Measurements from ENCODE around the gene SCRN1. TPM values are rescaled to one million over a fixed set of nuclear protein-coding genes. Genes with fewer than 3 reads are reported as not detected.

The SCRN1 gene
- total and polyA plus RNA-seq, 2 of the 13 experiments (the other 11 are each of a cell fraction or from before 2014, with no cell fraction given), result 43.2 to 49.8 TPM

DNA sequence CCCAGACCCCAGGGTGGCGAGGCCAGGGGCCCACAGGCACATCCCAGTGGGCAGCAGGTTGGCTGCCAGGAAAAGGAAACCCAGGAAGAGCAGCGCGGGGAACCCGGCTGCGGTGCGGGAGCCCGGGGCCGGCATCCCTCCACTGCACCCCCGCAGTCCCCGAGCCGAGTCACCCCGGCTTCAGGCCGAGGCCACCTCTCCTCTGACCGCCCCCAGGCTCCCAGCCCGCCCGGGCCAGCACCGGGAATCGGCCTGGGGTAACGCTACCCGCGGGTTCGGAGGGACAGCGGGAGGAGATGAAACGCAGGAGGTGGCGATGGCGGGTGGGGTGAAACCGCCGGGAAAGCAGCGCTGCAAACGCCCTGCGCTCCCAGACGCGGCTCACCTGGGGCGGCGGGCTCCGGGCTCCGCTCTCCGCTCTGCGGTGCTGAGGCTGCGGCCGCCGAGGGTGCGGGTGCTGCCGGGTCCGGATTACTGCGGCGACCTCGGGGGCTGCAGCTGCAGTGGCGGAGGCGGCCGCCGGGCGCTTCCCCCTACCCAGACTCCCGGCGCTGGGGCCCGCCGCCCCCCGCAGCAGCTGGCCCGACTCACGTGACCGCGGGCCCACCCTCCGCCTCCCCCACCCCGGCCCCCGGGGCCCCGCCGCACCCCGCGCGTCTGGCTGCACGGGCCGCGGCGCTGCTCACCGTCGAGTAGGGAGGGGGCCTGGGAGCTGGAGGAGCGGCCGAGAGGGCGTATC, at the start of gene SCRN1 (continued):
- TF ChIP-seq, protein P1, sequence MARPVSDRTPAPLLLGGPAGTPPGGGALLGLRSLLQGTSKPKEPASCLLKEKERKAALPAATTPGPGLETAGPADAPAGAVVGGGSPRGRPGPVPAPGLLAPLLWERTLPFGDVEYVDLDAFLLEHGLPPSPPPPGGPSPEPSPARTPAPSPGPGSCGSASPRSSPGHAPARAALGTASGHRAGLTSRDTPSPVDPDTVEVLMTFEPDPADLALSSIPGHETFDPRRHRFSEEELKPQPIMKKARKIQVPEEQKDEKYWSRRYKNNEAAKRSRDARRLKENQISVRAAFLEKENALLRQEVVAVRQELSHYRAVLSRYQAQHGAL (CRISPR knock-in tag; IDR thresholded peaks at IDR 0.05; ENCODE audit: not compliant biosample characterization), result no peak
- TF ChIP-seq PCBP1 (IDR thresholded peaks at IDR 0.05; ENCODE audit: borderline replicate concordance, low read depth, low read length) (no peak), RNF2 (conservative IDR thresholded peaks at IDR 0.05; ENCODE audit: low read depth) (no peak), ZNF572 (CRISPR knock-in tag; IDR thresholded peaks at IDR 0.05) (0 out of 2 replicates have a peak, but pooled peaks have one; percentile 22), ZSCAN20 (CRISPR knock-in tag; IDR thresholded peaks at IDR 0.05; ENCODE audit: borderline replicate concordance) (0 out of 2 replicates have a peak, but pooled peaks have one; percentile 28), ZNF563 (CRISPR knock-in tag; IDR thresholded peaks at IDR 0.05) (peak; percentile 28; the same call in 1 of the 2 replicates), EHMT2 (IDR thresholded peaks at IDR 0.05; ENCODE audit: borderline replicate concordance, low read depth, low read length) (no peak), MAF1 (CRISPR knock-in tag; IDR thresholded peaks at IDR 0.05; ENCODE audit: borderline replicate concordance) (no peak), FOXK2 (IDR thresholded peaks at IDR 0.05) (no peak), ZNF552 (CRISPR knock-in tag; IDR thresholded peaks at IDR 0.05; ENCODE audit: borderline replicate concordance) (no peak), HOXD1 (CRISPR knock-in tag; IDR thresholded peaks at IDR 0.05) (no peak), HMG20A (CRISPR knock-in tag; IDR thresholded peaks at IDR 0.05; ENCODE audit: borderline replicate concordance) (no peak), ZNF766 (CRISPR knock-in tag; IDR thresholded peaks at IDR 0.05; ENCODE audit: borderline replicate concordance) (no peak)
- TF ChIP-seq, protein P2, sequence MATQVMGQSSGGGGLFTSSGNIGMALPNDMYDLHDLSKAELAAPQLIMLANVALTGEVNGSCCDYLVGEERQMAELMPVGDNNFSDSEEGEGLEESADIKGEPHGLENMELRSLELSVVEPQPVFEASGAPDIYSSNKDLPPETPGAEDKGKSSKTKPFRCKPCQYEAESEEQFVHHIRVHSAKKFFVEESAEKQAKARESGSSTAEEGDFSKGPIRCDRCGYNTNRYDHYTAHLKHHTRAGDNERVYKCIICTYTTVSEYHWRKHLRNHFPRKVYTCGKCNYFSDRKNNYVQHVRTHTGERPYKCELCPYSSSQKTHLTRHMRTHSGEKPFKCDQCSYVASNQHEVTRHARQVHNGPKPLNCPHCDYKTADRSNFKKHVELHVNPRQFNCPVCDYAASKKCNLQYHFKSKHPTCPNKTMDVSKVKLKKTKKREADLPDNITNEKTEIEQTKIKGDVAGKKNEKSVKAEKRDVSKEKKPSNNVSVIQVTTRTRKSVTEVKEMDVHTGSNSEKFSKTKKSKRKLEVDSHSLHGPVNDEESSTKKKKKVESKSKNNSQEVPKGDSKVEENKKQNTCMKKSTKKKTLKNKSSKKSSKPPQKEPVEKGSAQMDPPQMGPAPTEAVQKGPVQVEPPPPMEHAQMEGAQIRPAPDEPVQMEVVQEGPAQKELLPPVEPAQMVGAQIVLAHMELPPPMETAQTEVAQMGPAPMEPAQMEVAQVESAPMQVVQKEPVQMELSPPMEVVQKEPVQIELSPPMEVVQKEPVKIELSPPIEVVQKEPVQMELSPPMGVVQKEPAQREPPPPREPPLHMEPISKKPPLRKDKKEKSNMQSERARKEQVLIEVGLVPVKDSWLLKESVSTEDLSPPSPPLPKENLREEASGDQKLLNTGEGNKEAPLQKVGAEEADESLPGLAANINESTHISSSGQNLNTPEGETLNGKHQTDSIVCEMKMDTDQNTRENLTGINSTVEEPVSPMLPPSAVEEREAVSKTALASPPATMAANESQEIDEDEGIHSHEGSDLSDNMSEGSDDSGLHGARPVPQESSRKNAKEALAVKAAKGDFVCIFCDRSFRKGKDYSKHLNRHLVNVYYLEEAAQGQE (IDR thresholded peaks at IDR 0.05; ENCODE audit: borderline replicate concordance in 1 of 2, low read depth in 1 of 2, low read length in 2 of 2), result no peak
- TF ChIP-seq, protein P3, sequence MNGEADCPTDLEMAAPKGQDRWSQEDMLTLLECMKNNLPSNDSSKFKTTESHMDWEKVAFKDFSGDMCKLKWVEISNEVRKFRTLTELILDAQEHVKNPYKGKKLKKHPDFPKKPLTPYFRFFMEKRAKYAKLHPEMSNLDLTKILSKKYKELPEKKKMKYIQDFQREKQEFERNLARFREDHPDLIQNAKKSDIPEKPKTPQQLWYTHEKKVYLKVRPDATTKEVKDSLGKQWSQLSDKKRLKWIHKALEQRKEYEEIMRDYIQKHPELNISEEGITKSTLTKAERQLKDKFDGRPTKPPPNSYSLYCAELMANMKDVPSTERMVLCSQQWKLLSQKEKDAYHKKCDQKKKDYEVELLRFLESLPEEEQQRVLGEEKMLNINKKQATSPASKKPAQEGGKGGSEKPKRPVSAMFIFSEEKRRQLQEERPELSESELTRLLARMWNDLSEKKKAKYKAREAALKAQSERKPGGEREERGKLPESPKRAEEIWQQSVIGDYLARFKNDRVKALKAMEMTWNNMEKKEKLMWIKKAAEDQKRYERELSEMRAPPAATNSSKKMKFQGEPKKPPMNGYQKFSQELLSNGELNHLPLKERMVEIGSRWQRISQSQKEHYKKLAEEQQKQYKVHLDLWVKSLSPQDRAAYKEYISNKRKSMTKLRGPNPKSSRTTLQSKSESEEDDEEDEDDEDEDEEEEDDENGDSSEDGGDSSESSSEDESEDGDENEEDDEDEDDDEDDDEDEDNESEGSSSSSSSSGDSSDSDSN (CRISPR knock-in tag; IDR thresholded peaks at IDR 0.05), result peak; percentile 79; the same call in 1 of the 2 replicates
- TF ChIP-seq, protein P4, sequence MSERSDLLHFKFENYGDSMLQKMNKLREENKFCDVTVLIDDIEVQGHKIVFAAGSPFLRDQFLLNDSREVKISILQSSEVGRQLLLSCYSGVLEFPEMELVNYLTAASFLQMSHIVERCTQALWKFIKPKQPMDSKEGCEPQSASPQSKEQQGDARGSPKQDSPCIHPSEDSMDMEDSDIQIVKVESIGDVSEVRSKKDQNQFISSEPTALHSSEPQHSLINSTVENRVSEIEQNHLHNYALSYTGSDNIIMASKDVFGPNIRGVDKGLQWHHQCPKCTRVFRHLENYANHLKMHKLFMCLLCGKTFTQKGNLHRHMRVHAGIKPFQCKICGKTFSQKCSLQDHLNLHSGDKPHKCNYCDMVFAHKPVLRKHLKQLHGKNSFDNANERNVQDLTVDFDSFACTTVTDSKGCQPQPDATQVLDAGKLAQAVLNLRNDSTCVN (CRISPR knock-in tag; IDR thresholded peaks at IDR 0.05; ENCODE audit: borderline replicate concordance), result no peak
- TF ChIP-seq, protein P5, sequence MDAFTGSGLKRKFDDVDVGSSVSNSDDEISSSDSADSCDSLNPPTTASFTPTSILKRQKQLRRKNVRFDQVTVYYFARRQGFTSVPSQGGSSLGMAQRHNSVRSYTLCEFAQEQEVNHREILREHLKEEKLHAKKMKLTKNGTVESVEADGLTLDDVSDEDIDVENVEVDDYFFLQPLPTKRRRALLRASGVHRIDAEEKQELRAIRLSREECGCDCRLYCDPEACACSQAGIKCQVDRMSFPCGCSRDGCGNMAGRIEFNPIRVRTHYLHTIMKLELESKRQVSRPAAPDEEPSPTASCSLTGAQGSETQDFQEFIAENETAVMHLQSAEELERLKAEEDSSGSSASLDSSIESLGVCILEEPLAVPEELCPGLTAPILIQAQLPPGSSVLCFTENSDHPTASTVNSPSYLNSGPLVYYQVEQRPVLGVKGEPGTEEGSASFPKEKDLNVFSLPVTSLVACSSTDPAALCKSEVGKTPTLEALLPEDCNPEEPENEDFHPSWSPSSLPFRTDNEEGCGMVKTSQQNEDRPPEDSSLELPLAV (CRISPR knock-in tag; conservative IDR thresholded peaks at IDR 0.05; ENCODE audit: low read depth), result no peak

Data from HepG2 (cell line).